Measurements from ENCODE around the gene ATP11A.
"Not testable (repeated sequence)": the region's sequence is repeated elsewhere in the genome, so short reads cannot be mapped to it uniquely, and the experiment has no call there.

ATP11A gene

DNA sequence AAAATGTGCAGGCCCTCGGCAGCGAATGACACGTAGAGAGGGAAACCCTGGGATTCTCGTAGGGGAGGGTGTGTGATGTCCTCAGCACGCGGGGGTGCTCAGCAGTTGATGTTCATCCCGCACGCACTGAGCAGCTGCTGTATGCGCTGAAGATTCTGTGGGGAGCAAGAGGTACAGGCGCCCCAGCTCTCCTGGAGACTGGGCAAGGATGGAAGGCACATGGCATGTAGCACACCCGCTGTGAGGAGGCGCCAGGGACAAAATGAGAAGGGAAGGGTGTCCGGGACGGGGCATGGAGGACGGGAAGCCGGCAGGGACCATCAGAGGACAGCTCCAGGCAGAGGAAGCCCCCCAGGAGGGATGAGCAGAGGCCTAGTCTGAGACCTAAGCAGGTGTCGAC, 15.4 kb downstream of the ATP11A start:
- H3K27ac ChIP-seq (ENCODE audit: low read length, poor library complexity, severe bottlenecking), result no peak overlapping the region
- H3K4me2 ChIP-seq (ENCODE audit: low read length, poor library complexity, severe bottlenecking), result no peak overlapping the region
- WGBS, result 90% methylated on average over 17 of the region's 17 CpGs
- no peaks in the 10 kb centered on the region for H3K9me3 ChIP-seq (ENCODE audit: control insufficient read depth, low read length)
- peak overlapping the region in 1 of 2 experiments; percentile 57 for H3K4ac ChIP-seq (ENCODE audit: low read depth in 1 of 2, low read length in 2 of 2)
- no peak overlapping the region for H3K23ac ChIP-seq (ENCODE audit: low read length in 2 of 2)
- H4K91ac ChIP-seq (ENCODE audit: low read length), result no peak overlapping the region
- H2BK12ac ChIP-seq (ENCODE audit: low read length in 2 of 2), result no peak overlapping the region
- H3K9ac ChIP-seq (ENCODE audit: low read length), result no peak overlapping the region
- peaks cover 46% of the 10 kb centered on the region for H3K79me1 ChIP-seq (replicated peaks; ENCODE audit: low read length, poor library complexity, severe bottlenecking)
- no peak overlapping the region for H3K18ac ChIP-seq (ENCODE audit: low read depth in 1 of 2, low read length in 2 of 2)
- H2BK120ac ChIP-seq (ENCODE audit: low read depth, low read length), result no peak overlapping the region
- no peak overlapping the region for H3K4me3 ChIP-seq (ENCODE audit: insufficient read depth in 1 of 2, low read depth in 1 of 2, low read length in 2 of 2)
- DNase-seq, result no peak
- no peaks in the 10 kb centered on the region for H3K27me3 ChIP-seq (ENCODE audit: control insufficient read depth in 1 of 2, insufficient read depth in 1 of 2, low read length in 2 of 2)
- H4K8ac ChIP-seq (ENCODE audit: low read length), result no peak overlapping the region
- no peak overlapping the region for H2AK5ac ChIP-seq (ENCODE audit: low read length, severe bottlenecking)
- H2AFZ ChIP-seq (ENCODE audit: low read depth, low read length), result no peak overlapping the region
- no peak overlapping the region for H2BK15ac ChIP-seq (ENCODE audit: low read depth, poor library complexity, severe bottlenecking)
- no peak overlapping the region for H2BK5ac ChIP-seq (ENCODE audit: low read depth, low read length, poor library complexity, severe bottlenecking)
- peaks cover 3% of the 10 kb centered on the region for H3K4me1 ChIP-seq (ENCODE audit: control insufficient read depth, insufficient read depth, low read depth, low read length)
- peaks cover 0 to 12% of the 10 kb centered on the region in 2 experiments for H3K36me3 ChIP-seq (ENCODE audit: control insufficient read depth in 1 of 2, insufficient read depth in 2 of 2, low read depth in 1 of 2, low read length in 2 of 2)
- H3K14ac ChIP-seq (ENCODE audit: low read length in 2 of 2), result no peak overlapping the region

- Histone ChIP-seq H3K27ac (ENCODE audit: low read length, poor library complexity, severe bottlenecking) (no peak overlapping the region), H3K4me2 (ENCODE audit: low read length, poor library complexity, severe bottlenecking) (no peak overlapping the region), H2BK15ac (ENCODE audit: low read depth, poor library complexity, severe bottlenecking) (no peak overlapping the region), H3K4me3 (ENCODE audit: insufficient read depth in 1 of 2, low read depth in 1 of 2, low read length in 2 of 2) (no peak overlapping the region), H3K14ac (ENCODE audit: low read length in 2 of 2) (no peak overlapping the region), H2AFZ (ENCODE audit: low read depth, low read length) (no peak overlapping the region), H2BK120ac (ENCODE audit: low read depth, low read length) (no peak overlapping the region), H3K36me3 (ENCODE audit: control insufficient read depth in 1 of 2, insufficient read depth in 2 of 2, low read depth in 1 of 2, low read length in 2 of 2) (peaks cover 0 to 6% of the 10 kb centered on the region in 2 experiments), H3K9ac (ENCODE audit: low read length) (no peak overlapping the region), H3K4me1 (ENCODE audit: control insufficient read depth, insufficient read depth, low read depth, low read length) (peaks cover 4% of the 10 kb centered on the region), H3K9me3 (ENCODE audit: control insufficient read depth, low read length) (no peaks in the 10 kb centered on the region), H2AK5ac (ENCODE audit: low read length, severe bottlenecking) (no peak overlapping the region), H3K18ac (ENCODE audit: low read depth in 1 of 2, low read length in 2 of 2) (no peak overlapping the region), H3K79me1 (replicated peaks; ENCODE audit: low read length, poor library complexity, severe bottlenecking) (peaks cover 44% of the 10 kb centered on the region), H3K27me3 (ENCODE audit: control insufficient read depth in 1 of 2, insufficient read depth in 1 of 2, low read length in 2 of 2) (no peaks in the 10 kb centered on the region), H4K91ac (ENCODE audit: low read length) (no peak overlapping the region), H3K4ac (ENCODE audit: low read depth in 1 of 2, low read length in 2 of 2) (no peak overlapping the region), H4K8ac (ENCODE audit: low read length) (no peak overlapping the region), H2BK12ac (ENCODE audit: low read length in 2 of 2) (no peak overlapping the region), H2BK5ac (ENCODE audit: low read depth, low read length, poor library complexity, severe bottlenecking) (no peak overlapping the region), H3K23ac (ENCODE audit: low read length in 2 of 2) (no peak overlapping the region)
- 94% methylated on average over 2 of the region's 4 CpGs for WGBS
- DNase-seq, result no peak
Observed at GRCh38 chr13:112706171-112706570, 16.3 kb downstream of the ATP11A start.

- Histone ChIP-seq H3K27ac (ENCODE audit: low read length, poor library complexity, severe bottlenecking) (no peak overlapping the region), H3K4me3 (ENCODE audit: insufficient read depth in 1 of 2, low read depth in 1 of 2, low read length in 2 of 2) (no peak overlapping the region), H3K4me1 (ENCODE audit: control insufficient read depth, insufficient read depth, low read depth, low read length) (peaks cover 15% of the 10 kb centered on the region), H3K4ac (ENCODE audit: low read depth in 1 of 2, low read length in 2 of 2) (no peak overlapping the region), H4K91ac (ENCODE audit: low read length) (no peak overlapping the region), H3K9me3 (ENCODE audit: control insufficient read depth, low read length) (no peaks in the 10 kb centered on the region), H3K18ac (ENCODE audit: low read depth in 1 of 2, low read length in 2 of 2) (no peak overlapping the region), H2AK5ac (ENCODE audit: low read length, severe bottlenecking) (no peak overlapping the region), H3K14ac (ENCODE audit: low read length in 2 of 2) (no peak overlapping the region), H3K36me3 (ENCODE audit: control insufficient read depth in 1 of 2, insufficient read depth in 2 of 2, low read depth in 1 of 2, low read length in 2 of 2) (peaks cover 0 to 4% of the 10 kb centered on the region in 2 experiments), H4K8ac (ENCODE audit: low read length) (no peak overlapping the region), H3K79me1 (replicated peaks; ENCODE audit: low read length, poor library complexity, severe bottlenecking) (peaks cover 41% of the 10 kb centered on the region), H2BK120ac (ENCODE audit: low read depth, low read length) (no peak overlapping the region), H2BK5ac (ENCODE audit: low read depth, low read length, poor library complexity, severe bottlenecking) (no peak overlapping the region), H3K27me3 (ENCODE audit: control insufficient read depth in 1 of 2, insufficient read depth in 1 of 2, low read length in 2 of 2) (no peaks in the 10 kb centered on the region), H2BK15ac (ENCODE audit: low read depth, poor library complexity, severe bottlenecking) (no peak overlapping the region), H3K4me2 (ENCODE audit: low read length, poor library complexity, severe bottlenecking) (no peak overlapping the region), H3K23ac (ENCODE audit: low read length in 2 of 2) (no peak overlapping the region), H2AFZ (ENCODE audit: low read depth, low read length) (no peak overlapping the region), H3K9ac (ENCODE audit: low read length) (no peak overlapping the region), H2BK12ac (ENCODE audit: low read length in 2 of 2) (peak overlapping the region in 1 of 2 experiments; percentile 30)
- no peak for DNase-seq
- WGBS, result 70% methylated on average over 11 of the region's 11 CpGs
Observed at GRCh38 chr13:112708560-112709240, 18.9 kb downstream of the ATP11A start.

GRCh38 chr13:112709316-112709715, 19.5 kb downstream of the ATP11A start:
- H2BK120ac ChIP-seq (ENCODE audit: low read depth, low read length); H2AFZ ChIP-seq (ENCODE audit: low read depth, low read length); H3K36me3 ChIP-seq (ENCODE audit: control insufficient read depth in 1 of 2, insufficient read depth in 2 of 2, low read depth in 1 of 2, low read length in 2 of 2); H3K18ac ChIP-seq (ENCODE audit: low read depth in 1 of 2, low read length in 2 of 2); H3K4me3 ChIP-seq (ENCODE audit: insufficient read depth in 1 of 2, low read depth in 1 of 2, low read length in 2 of 2); H3K9me3 ChIP-seq (ENCODE audit: control insufficient read depth, low read length); H3K14ac ChIP-seq (ENCODE audit: low read length in 2 of 2); H3K27me3 ChIP-seq (ENCODE audit: control insufficient read depth in 1 of 2, insufficient read depth in 1 of 2, low read length in 2 of 2); H3K4ac ChIP-seq (ENCODE audit: low read depth in 1 of 2, low read length in 2 of 2); H2BK15ac ChIP-seq (ENCODE audit: low read depth, poor library complexity, severe bottlenecking); DNase-seq; H4K8ac ChIP-seq (ENCODE audit: low read length); H2BK12ac ChIP-seq (ENCODE audit: low read length in 2 of 2); H3K23ac ChIP-seq (ENCODE audit: low read length in 2 of 2); H3K9ac ChIP-seq (ENCODE audit: low read length); H2BK5ac ChIP-seq (ENCODE audit: low read depth, low read length, poor library complexity, severe bottlenecking); H2AK5ac ChIP-seq (ENCODE audit: low read length, severe bottlenecking); H3K27ac ChIP-seq (ENCODE audit: low read length, poor library complexity, severe bottlenecking); H4K91ac ChIP-seq (ENCODE audit: low read length); H3K4me2 ChIP-seq (ENCODE audit: low read length, poor library complexity, severe bottlenecking): not testable (repeated sequence)
- H3K4me1 ChIP-seq (ENCODE audit: control insufficient read depth, insufficient read depth, low read depth, low read length), result peaks cover 15% of the 10 kb centered on the region
- H3K79me1 ChIP-seq (replicated peaks; ENCODE audit: low read length, poor library complexity, severe bottlenecking), result peaks cover 37% of the 10 kb centered on the region
- WGBS, result 95% methylated on average over 1 of the region's 3 CpGs

All from mesenchymal stem cell (in vitro differentiated cells and primary cell).